Loucy (cell line): ENCODE measurements around the gene ANKRD18B.
"Not testable (repeated sequence)": the region's sequence is repeated elsewhere in the genome, so short reads cannot be mapped to it uniquely, and the experiment has no call there.

Source experiments
- CTCF ChIP-seq: fragments of 200-600 bp; sonication (generic); conservative IDR thresholded peaks from 2 replicates; pipeline ENCODE4 v1.5.1; 2014; ENCODE audit warnings: mild to moderate bottlenecking, antibody characterized with exemption, low read length
- EZH2phosphoT487 ChIP-seq: fragments of 200-600 bp; IDR thresholded peaks from 2 replicates; pipeline ENCODE4 v1.6.1; 2018; ENCODE audit warnings: antibody characterized with exemption, mild to moderate bottlenecking, moderate library complexity, borderline replicate concordance

- TF ChIP-seq CTCF, EZH2phosphoT487: not testable (repeated sequence)
Measured at GRCh38 chr9:33533958-33534357, 9.9 kb downstream of the ANKRD18B start.
